Measurements from ENCODE around the gene SCN4B.

SCN4B gene

DNA sequence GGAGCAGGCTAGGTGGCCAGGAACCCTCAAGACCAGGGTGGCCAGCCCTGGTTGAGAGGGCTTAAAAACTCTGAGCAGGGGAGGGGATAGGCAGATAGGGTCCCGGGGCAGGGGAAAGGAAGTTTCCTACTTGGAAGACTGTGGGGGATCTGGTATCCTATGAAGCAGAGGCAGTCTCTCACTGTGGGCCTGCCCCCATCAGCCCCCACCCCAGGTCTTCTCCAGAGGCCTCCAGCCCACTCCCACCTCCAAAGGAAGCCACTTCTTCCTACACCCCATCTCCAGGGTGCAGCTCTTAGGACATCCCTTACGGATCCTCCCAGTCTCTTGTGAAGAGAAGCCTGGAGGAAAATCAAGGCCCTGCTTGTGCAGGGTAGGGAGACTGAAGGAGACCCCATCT, 16.3 kb downstream of the SCN4B start:
- DNase-seq (ENCODE audit: low spot score in 2 of 2) (no peak), ATAC-seq (ENCODE audit: low read depth) (no peak)
- Mint-ChIP-seq H3K36me3 (no peaks in the 10 kb centered on the region), H3K4me1 (no peaks in the 10 kb centered on the region), H3K9me3 (no peaks in the 10 kb centered on the region), H3K4me3 (no peak overlapping the region), H3K27me3 (peaks cover 26% of the 10 kb centered on the region), H3K27ac (no peak overlapping the region)

DNA sequence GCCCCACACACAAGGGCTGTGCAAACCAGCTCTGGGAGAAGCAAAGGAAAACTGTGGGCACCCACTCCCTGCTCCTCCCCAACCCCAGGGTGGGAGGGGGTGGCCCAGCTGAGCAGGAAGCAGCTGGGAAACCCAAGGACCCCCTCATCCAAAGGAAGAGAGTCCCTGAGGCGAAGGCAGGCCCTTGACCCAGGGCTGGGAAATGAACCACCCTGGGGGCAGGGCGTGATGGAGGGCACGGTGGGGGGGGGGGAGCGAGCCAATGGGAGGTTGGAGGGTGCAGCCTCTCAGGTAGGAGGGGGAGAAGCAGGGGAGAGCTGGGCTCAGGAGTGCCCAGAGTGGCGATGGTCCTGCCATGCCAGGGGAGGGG, 16.8 kb downstream of the SCN4B start:
- Mint-ChIP-seq H3K9me3 (no peaks in the 10 kb centered on the region), H3K36me3 (no peaks in the 10 kb centered on the region), H3K27ac (no peak overlapping the region), H3K4me1 (no peaks in the 10 kb centered on the region), H3K27me3 (peaks cover 24% of the 10 kb centered on the region), H3K4me3 (no peak overlapping the region)
- ATAC-seq (ENCODE audit: low read depth) = no peak
- no peak for DNase-seq (ENCODE audit: low spot score in 2 of 2)

DNA sequence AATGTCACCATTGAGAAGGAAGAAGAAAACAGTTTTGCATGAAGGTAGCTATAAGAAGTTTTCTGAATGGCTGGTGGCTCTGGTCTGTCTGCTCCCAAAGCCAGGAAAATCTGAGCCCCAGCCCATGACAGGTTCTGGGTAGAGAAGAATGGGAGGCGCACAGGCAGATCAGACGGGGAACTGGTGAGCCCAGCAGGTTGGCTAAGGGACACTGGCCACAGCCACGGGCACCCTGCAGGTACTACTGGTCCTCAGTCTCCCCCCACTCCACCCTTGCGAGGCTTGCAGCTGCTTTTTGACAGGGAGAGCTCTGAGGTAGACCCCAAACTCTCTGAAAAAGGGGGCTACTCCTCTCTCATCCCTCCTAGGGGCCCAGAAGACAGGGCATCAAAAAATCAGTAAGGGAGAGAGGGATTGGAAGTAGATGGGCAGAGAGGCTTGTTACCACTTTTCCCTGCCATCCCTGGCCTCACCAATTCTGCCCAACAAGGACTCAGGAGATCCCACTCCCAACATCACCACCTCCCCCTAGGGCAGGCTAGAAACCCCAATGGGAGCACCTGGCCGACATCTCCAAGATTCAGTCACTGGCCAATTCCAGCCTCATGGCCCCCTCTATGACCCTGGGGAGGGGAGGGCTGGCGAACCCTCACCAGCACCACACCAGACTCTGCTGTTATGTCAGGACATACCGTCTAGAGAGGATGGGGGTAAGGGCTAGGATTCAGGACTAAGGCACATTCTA, 17.4 kb downstream of the SCN4B start:
- no peaks in the 10 kb centered on the region for H3K4me1 Mint-ChIP-seq
- DNase-seq (ENCODE audit: low spot score in 2 of 2) (no peak), ATAC-seq (ENCODE audit: low read depth) (no peak)
- H3K9me3 Mint-ChIP-seq = no peaks in the 10 kb centered on the region
- no peak overlapping the region for H3K27ac Mint-ChIP-seq
- H3K36me3 Mint-ChIP-seq = no peaks in the 10 kb centered on the region
- no peak overlapping the region for H3K4me3 Mint-ChIP-seq
- H3K27me3 Mint-ChIP-seq = peaks cover 19% of the 10 kb centered on the region

DNA sequence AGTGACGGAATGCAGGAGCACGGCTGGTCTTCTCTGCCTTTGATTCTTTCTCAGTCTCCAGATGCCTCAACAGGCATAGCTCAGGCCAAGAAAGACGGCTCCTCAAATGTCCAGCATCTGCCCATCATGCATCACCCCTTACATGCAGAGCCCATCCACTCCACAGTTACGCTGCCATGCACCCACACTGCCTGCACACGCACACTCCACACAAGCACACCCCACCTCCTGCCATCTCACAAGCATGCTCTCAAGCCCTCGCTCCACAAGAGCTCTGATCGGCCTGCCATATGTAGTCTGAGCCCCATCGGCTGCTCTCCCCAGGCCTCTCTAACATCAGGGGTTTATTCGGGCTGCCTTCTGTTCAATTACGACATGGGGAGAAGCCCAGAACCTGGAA, 18.8 kb downstream of the SCN4B start:
- no peaks in the 10 kb centered on the region for H3K36me3 Mint-ChIP-seq
- no peaks in the 10 kb centered on the region for H3K4me1 Mint-ChIP-seq
- no peak overlapping the region for H3K4me3 Mint-ChIP-seq
- peaks cover 16% of the 10 kb centered on the region for H3K27me3 Mint-ChIP-seq
- H3K27ac Mint-ChIP-seq = no peak overlapping the region
- ATAC-seq (ENCODE audit: low read depth) = no peak
- no peaks in the 10 kb centered on the region for H3K9me3 Mint-ChIP-seq
- DNase-seq (ENCODE audit: low spot score in 2 of 2) = no peak

DNA sequence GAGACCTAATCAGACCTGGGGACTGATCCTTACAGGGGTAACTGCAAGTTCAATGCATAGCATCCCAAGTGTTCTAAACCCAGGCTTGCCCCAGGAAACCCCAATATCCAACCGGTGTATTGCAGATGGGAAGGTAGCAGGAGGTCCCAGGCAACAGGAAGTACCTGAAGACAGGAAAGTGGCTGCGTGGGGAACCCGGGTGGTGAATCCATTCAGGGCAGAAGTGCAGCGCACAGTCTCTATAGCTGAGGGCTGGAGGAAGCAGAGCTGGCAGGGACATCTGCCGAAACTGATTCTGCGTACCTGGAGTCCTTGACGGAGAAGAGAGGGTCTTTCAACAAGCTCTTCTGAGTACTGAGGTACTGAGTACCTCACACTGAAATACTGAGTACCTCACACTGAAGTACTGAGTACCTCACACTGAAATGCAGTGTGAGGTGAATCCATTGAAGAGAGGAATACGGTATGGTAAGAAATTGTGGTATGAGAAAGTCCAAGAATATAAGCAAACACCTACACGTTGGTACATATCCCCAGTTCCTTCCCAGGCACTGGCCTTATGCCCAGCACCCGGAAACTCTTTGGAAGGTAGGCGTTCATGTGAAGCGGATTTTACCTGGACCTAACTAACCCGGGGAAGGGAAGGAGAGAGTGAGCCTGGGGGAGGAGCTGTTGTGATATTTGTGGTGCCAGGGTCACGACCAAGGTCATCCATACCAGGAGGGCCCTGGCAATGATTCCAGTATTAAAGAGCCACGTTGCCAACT, 20.1 kb downstream of the SCN4B start:
- Mint-ChIP-seq H3K4me3 (no peak overlapping the region), H3K36me3 (no peaks in the 10 kb centered on the region), H3K27me3 (peaks cover 14% of the 10 kb centered on the region), H3K9me3 (no peaks in the 10 kb centered on the region), H3K27ac (no peak overlapping the region), H3K4me1 (no peaks in the 10 kb centered on the region)
- no peak for DNase-seq (ENCODE audit: low spot score in 2 of 2)
- no peak for ATAC-seq (ENCODE audit: low read depth)

DNA sequence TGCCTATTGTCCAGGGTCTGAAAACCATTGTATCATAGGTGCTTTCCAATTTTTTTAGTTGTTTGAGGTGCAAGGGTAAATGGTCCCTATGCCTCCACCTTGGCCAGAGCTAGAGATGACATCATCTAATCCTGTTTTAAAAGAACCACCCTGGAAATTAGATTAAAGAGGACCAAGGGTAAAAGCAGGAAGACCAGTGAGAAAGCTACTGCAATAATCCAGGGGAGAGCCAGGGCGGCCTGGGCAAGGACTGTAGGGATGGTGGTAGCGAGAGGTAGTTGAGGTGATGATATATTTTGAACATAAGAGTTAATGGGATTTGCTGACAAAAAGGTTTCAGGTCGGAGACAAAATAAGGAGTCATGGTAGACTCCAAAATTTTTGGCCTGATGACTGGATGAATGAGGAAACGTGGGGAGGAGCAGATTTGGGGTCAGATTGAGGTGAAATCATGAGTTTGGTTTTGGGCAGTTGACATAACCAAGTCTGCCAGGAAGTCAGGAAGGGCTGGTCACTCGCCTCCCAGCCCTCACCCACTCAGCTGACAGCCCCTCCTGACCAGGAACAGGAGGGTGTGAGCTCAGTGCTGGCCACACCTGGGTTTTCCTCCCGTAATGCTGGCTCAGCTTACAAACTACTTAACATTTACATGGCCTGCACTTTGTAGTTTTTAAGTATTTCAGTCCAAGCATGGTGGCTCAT, 23.0 kb downstream of the SCN4B start:
- no peaks in the 10 kb centered on the region for H3K4me1 Mint-ChIP-seq
- H3K36me3 Mint-ChIP-seq = no peaks in the 10 kb centered on the region
- H3K4me3 Mint-ChIP-seq = no peak overlapping the region
- no peak for ATAC-seq (ENCODE audit: low read depth)
- DNase-seq (ENCODE audit: low spot score in 2 of 2) = no peak
- no peaks in the 10 kb centered on the region for H3K9me3 Mint-ChIP-seq
- peaks cover 11% of the 10 kb centered on the region for H3K27me3 Mint-ChIP-seq
- no peak overlapping the region for H3K27ac Mint-ChIP-seq

DNA sequence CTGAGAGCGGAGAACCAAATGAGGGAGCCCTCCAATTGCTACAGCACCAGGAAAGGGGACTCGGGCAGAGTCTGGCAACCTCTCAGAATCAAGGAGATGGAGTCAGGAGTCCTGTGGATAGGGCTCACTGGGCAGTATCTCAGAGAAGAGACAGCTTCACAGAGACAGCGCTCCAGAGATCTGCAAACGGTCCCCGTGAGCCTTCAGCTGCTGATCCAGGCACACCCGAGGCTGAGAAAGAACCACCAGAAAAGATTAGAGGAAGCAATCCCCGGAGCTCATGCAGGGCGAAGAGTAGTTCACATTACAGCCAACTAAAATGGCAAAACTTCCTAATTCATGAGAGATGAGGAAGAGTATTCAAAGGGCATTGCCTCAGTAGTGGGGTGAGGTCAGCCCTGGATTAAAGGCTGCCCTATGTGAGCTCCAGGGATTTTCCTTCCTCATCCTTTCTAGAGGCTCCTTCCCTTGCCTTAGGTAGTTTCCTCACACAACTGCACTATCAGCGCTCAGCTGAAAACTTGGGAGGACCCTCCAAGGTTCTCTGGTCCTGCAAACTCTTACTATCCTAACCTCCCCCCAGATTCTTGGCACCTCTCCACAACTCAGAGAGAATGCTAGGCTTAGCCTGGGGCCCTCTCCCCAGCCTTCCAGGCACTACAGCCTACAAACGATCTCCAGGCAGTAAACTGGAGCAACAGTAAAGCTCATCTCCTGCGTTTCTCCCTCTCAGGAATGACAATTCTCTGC, 23.7 kb downstream of the SCN4B start:
- Mint-ChIP-seq H3K4me3 (no peak overlapping the region), H3K27ac (no peak overlapping the region), H3K4me1 (no peaks in the 10 kb centered on the region), H3K36me3 (no peaks in the 10 kb centered on the region), H3K27me3 (peaks cover 7% of the 10 kb centered on the region), H3K9me3 (no peaks in the 10 kb centered on the region)
- DNase-seq (ENCODE audit: low spot score in 2 of 2) = no peak
- ATAC-seq (ENCODE audit: low read depth) = no peak

DNA sequence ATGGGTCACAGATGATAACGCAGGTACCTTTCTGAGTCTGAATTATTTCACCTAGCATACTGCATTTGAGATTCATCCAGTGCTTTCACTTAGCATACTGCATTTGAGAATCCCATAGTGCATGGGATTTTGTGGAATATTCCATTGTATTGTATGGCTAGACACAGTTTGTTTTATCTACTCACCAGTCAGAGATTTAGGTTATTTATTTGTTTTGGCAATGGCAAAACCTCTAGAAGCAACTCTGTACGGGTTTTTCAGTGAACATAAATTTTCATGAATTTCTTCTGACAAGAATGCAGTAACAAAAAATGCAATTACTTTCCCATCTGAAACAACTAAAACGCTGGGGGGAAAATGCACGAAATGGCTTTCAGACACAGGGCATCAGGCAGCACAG, 24.3 kb downstream of the SCN4B start:
- H3K27ac Mint-ChIP-seq = no peak overlapping the region
- no peak for ATAC-seq (ENCODE audit: low read depth)
- H3K4me1 Mint-ChIP-seq = no peaks in the 10 kb centered on the region
- no peaks in the 10 kb centered on the region for H3K36me3 Mint-ChIP-seq
- peaks cover 5% of the 10 kb centered on the region for H3K27me3 Mint-ChIP-seq
- DNase-seq (ENCODE audit: low spot score in 2 of 2) = no peak
- H3K9me3 Mint-ChIP-seq = no peaks in the 10 kb centered on the region
- no peak overlapping the region for H3K4me3 Mint-ChIP-seq

DNA sequence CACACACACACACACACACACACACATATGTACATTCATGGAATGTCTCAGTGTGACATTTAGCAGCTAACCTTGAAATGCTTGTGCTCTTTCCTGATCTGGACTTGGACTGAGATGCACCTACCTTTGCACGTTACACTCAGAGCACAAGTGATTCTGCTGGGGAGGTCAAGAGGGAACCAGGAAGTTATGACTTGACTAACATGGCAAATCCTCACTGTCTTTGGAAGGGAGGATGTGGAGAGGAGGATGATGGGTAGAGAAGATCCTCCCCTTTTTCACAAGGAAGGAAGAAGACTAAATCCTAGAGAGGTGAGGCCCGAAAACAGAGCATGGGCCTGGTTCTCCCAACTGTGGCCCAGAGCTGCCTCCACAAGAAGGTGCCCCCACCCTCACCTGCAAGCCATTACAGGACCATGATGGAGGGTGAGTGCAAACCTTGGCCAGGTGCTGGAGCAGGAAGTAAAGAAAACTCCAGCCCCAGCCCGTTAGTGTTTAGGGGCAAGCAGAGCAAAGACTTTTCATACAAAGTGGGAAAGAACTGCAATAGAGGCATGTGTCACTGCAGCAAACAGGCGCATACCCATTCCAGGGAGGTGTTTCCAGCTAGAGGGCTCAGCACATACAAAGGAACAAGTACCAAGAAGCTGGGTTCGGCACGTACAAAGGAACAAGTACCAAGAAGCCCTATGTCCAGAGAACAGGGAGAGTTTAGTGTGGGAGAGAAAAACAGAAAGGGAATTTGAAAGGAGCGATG, 26.4 kb downstream of the SCN4B start:
- ATAC-seq (ENCODE audit: low read depth) = no peak
- H3K4me3 Mint-ChIP-seq = no peak overlapping the region
- no peaks in the 10 kb centered on the region for H3K9me3 Mint-ChIP-seq
- H3K27me3 Mint-ChIP-seq = peaks cover 6% of the 10 kb centered on the region
- no peak for DNase-seq (ENCODE audit: low spot score in 2 of 2)
- no peaks in the 10 kb centered on the region for H3K4me1 Mint-ChIP-seq
- H3K36me3 Mint-ChIP-seq = no peaks in the 10 kb centered on the region
- H3K27ac Mint-ChIP-seq = no peak overlapping the region

DNA sequence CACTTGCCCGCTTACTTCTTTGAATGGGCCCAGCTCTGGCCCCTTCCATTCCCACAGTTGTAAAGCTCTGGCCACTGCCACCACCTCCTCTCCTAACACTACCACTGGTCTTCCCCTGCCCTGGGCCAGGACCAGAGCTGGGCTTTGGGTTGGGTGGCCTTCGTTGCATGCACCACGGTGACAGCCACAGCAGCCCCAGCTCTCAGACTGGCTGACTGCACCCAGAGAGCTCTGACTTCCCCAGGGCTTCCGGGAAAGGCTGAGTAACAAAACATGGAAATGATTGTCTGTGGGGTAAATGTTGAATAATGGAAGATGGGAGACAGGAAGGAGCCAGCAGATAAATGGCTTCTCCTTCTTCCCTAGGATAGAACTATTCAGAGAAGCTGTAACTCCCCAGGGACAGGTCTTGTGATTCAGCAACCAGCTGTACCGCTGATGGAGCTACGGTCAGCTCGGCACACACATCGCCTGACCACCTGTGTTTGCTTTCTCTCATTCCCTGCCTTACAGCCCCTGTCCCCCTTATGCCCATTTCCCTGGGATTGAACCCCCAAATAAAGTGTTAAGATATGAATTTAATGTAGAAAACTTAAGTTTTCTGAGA, 27.6 kb downstream of the SCN4B start:
- Mint-ChIP-seq H3K9me3 (peaks cover 2% of the 10 kb centered on the region), H3K27ac (no peak overlapping the region), H3K4me1 (no peaks in the 10 kb centered on the region), H3K36me3 (no peaks in the 10 kb centered on the region), H3K4me3 (no peak overlapping the region), H3K27me3 (peaks cover 6% of the 10 kb centered on the region)
- ATAC-seq (ENCODE audit: low read depth) (no peak), DNase-seq (ENCODE audit: low spot score in 2 of 2) (no peak)

DNA sequence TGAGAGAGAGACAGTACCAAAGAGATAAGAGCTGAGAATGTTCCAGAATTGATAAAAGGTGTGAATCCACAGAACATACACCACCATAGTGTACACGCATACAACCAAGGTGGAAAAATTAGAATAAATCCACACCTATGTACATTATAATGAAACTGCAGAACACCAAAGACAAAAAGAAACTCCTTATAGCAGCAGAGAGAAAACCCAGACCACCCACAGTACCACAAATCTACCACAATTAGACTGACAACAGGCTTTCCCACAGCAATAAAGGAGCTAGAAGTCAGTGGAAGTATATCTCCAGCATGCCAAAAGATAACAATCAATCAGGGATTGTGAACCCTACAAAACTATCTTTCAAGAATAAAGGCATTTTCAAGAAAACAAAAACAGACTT, 31.8 kb downstream of the SCN4B start:
- H3K36me3 Mint-ChIP-seq = no peaks in the 10 kb centered on the region
- peaks cover 2% of the 10 kb centered on the region for H3K9me3 Mint-ChIP-seq
- no peak for ATAC-seq (ENCODE audit: low read depth)
- no peak overlapping the region for H3K27ac Mint-ChIP-seq
- DNase-seq (ENCODE audit: low spot score in 2 of 2) = no peak
- H3K4me3 Mint-ChIP-seq = no peak overlapping the region
- peaks cover 3% of the 10 kb centered on the region for H3K27me3 Mint-ChIP-seq
- peaks cover 11% of the 10 kb centered on the region for H3K4me1 Mint-ChIP-seq

DNA sequence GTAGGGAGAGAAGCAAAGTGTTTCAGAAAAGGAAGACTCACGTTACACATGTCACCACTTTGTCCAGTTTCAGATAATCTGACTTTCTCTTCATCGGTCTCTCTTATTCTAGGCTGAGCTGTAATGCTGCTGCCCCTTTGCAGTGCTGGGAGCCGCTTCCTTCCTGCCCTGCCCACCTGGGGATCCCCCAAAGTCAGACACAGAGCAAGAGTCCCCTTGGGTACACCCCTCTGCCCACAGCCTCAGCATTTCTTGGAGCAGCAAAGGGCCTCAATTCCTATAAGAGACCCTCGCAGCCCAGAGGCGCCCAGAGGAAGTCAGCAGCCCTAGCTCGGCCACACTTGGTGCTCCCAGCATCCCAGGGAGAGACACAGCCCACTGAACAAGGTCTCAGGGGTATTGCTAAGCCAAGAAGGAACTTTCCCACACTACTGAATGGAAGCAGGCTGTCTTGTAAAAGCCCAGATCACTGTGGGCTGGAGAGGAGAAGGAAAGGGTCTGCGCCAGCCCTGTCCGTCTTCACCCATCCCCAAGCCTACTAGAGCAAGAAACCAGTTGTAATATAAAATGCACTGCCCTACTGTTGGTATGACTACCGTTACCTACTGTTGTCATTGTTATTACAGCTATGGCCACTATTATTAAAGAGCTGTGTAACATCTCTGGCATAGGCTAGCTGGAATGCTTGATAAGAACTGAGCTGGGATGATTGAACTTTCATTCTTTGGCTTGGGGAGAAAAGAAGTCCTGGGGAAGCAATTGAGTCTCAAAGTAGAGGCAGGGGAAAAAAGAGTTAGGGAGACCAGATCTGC, 34.6 kb downstream of the SCN4B start:
- H3K27ac Mint-ChIP-seq = peak overlapping the region; percentile 60

More for the DNA sequence above, 34.6 kb downstream of the SCN4B start:
- Mint-ChIP-seq H3K27me3 (peaks cover 11% of the 10 kb centered on the region), H3K4me3 (no peak overlapping the region), H3K9me3 (peaks cover 2% of the 10 kb centered on the region), H3K4me1 (peaks cover 15% of the 10 kb centered on the region), H3K36me3 (no peaks in the 10 kb centered on the region)
- ATAC-seq (ENCODE audit: low read depth) (peak; percentile 95), DNase-seq (ENCODE audit: low spot score in 2 of 2) (no peak)

Data from memory B cell (primary cell).